Hepatic stellate cell (primary cell): Measurements from ENCODE around the gene HPS4.
"Not testable (repeated sequence)": the region's sequence is repeated elsewhere in the genome, so short reads cannot be mapped to it uniquely, and the experiment has no call there.

Source experiments
- DNase-seq: peaks from one replicate; pipeline ENCODE4 v3.0.0; 2011; ENCODE audit warnings: low spot score

Gene HPS4

DNA sequence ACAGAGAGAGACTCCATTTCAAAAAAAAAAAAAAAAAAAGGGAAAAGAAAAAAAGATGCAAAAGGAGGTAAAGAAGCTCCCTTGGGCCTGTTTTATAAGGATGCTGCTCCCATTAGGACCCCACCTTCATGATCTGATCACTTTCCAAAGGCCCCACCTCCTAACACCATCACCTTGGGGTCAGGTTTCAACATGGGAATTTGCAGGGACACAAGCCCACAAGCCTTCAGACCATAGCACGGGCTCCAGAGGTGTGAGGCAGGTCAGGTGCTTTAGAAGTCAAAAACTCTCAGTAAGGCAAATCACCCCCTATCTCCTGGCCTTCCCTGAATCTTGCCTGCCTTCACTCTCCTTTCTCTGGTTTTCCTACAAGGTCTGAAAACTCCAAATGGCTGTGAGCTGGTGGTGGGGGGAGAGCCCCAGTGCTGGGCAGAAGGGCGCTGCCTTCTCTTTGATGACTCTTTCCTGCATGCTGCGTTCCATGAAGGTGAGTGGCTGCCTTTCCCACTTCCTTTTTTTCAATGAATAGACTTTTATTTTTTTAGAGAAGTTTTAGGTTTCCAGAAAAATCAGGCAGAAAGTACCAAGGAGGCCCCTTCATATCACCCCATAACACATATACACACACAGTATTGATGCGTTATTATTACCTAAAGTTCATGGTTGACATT lies 41.4 kb downstream of the HPS4 start:
- no peak for DNase-seq

DNA sequence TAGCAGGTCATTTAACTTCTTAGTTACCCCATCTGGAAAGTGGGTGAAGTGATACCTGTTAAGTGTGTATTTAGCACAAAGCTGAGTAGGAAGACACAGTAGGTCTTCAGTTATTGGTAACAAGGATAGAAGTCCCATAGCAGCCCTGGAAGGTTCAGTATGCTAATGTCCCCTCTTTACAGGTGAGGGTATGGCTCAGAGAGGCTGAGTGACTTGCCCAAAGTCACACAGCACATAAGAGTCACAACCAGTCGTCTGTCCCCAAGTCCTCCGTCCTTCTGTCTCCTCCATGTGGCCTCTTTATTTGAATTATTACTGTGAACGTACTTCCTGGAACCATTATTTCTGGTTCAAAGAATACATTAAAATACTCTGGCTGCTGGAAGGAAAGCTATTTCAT lies 44.0 kb downstream of the HPS4 start:
- no peak for DNase-seq

DNA sequence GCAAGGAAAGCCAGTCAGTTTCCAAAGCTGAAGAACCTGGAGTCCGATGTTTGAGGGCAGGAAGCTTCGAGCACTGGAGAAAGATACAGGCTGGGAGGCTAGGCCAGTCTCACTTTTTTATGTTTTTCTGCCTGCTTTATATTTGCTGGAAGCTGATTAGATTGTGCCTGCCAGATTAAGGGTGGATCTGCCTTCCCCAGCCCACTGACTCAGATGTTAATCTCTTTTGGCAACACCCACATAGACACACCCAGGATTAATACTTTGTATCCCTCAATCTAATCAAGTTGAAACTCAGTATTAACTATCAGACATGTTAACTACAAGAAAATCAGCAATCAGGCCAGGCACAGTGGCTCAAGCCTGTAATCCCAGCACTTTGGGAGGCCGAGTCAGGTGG lies 44.8 kb downstream of the HPS4 start:
- not testable (repeated sequence) for DNase-seq

DNA sequence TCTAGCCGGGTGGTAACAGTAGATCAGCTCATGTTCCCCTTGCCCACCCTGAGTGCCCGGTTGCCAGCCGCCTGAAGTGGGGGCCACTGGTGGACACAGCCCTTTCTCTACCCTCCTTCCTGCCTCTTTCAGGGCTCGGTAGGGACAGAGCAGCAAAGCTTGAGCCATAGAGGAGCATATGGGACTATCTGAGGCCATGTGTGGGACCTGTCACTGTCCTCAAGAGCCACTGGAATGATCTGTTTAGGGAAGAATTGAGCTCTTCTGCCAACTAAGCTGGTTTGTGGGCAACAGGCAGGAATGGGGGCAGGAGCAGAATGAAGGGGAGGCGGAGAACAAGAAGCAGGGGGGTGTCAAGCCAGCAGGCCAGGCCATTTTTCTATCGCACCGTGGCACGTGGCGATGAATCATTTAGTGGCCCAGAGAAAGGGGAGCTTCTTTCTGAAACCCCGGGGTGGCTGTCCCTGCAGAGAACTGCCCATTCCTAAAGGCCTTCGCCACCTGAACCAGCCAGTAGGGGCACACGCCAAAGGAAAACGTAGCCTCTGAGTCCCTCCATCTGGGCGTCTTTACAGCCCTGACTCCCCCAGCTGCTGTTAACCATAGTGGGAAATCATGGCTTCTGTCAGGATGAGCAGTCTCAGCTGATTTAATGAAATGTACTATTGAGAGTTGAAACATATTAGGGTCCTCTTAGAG lies 45.7 kb downstream of the HPS4 start:
- DNase-seq, result no peak

DNA sequence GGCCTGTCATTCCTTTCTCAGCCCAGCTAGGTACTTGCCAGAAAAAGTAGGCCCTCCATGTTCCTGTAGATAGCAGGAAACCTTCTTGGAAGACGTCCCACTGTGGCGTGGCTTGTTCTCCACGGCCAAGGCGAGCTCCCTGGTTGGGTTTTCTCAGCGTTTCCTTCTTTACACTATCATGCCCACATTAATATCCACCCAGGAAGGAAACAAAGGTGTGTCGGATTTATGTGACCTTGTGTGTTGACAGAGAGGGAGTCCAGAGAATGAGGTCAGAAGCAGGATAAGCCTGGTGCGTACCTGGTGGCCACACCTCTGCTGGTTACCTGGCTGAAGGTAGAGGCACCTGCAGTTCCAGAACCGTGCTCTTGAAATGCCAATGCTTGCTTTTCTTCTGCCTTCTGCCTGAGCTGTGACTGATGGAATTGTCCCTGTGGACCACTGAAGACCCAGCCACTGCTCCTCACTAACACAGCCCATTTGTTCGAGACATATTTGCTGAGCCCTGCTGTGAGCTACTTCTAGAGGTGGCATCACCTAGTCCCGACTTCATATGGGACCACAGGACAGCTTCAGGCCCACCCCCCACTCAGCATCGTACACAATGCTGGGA lies 46.6 kb downstream of the HPS4 start:
- DNase-seq, result no peak

DNA sequence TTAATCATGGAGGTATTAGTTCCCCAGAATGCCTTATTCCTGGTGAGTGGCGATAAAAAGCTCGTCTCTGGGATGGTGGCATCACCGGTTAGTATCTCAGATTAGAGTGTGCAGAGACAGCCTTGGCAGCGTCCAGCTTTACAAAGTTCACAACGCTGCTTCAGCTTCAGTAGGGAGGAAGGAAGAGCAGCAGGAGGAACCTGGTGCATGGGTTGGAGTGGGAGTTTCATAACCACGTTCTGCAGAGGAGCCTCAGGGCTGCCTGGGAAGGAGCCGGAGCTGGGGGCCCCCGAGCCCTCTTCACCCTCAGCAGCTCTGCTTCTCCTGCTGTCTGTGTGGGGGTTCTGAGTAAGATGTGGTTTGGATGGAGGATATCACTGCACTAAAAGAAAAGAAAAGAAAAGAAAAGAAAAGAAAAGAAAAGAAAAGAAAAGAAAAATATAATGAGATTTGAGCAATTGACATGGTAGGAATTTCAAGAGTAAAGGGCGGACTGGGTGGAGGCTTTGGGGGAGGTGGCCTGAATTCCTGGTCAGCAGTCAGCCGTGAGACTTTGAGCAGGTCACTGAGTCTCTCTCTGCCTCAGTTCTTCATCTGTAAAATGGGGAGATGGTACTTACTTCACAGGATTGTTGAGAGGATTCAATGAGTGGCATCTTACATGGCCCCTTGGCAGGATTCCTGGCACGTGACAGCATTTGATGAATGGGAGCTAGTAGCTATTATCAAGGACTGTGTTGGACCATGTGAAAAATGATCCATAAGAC lies 48.1 kb downstream of the HPS4 start:
- no peak for DNase-seq

DNA sequence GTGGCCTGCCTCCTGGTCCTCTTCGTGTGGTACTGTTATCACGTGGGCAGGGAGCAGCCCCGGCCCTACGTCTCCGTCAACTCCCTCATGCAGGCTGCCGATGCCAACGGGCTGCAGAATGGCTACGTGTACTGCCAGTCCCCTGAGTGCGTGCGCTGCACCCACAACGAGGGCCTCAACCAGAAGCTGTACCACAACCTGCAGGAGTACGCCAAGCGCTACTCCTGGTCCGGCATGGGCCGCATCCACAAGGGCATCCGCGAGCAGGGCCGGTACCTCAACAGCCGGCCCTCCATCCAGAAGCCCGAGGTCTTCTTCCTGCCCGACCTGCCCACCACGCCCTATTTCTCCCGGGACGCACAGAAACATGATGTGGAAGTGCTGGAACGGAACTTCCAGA lies 49.8 kb downstream of the HPS4 start:
- DNase-seq, result no peak

DNA sequence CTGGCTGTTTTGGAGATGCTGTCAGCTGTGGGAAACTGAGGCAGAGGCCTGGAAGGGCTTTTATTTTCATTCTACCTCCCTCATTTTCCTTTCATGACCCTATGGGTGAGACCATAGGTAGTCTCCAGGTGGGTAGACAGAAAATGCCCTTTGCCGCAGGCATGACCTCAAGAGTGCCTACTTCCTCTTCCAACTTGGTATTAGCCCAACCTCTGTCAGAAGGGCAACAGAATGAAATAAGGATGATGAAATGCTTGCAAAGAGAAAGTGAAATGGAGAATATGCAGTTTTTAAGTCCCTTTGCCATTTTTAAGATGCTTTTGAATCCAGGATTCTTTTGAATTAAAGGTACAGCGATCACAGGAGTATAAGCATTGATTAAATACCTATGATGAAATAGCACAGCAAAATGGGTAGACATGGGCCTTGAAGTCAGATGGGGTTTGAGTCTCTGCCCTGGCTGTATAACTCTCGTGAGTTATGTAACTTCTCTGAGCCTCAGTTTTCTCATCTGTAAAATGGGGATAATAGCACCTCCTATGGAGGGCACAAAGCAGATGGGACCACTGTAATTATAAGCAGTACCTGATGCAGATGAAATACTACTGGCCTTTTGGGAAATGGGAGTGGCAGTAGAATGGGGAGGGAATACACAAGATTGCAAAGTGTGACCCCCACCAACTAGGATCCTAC lies 50.8 kb downstream of the HPS4 start:
- DNase-seq, result no peak

DNA sequence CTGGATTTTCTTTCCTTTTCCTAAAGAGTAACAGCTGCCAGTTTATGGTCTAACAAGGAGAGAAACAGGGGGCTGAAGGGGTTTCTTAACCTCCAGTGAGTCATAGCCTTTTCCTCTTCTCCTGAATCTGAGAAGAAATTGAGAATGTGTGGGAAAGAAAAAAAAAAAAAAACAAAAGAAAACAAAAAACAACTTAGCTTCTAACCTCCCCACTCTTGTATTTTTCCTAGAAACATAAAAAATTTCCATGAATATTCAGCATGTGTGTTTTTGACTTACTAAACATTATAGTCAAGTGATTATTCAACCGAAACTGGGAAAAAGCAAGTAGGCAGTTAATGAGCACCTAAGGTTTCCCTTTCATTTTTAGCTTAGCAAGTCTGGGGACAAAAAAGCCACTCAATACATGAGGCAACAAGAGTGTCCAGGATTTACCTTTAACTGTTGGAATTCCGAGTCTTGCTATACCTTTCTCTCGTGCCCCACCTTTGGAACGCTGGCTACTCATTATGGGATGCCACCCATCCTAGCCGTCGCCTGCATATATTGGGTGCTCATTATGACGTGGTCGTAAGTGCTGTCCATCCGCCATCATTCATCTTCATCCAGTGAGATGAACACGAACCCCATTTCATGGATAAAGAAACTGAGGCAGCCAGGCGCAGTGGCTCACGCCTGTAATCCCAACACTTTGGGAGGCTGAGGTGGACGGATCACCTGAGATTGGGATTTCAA lies 52.2 kb downstream of the HPS4 start:
- no peak for DNase-seq

DNA sequence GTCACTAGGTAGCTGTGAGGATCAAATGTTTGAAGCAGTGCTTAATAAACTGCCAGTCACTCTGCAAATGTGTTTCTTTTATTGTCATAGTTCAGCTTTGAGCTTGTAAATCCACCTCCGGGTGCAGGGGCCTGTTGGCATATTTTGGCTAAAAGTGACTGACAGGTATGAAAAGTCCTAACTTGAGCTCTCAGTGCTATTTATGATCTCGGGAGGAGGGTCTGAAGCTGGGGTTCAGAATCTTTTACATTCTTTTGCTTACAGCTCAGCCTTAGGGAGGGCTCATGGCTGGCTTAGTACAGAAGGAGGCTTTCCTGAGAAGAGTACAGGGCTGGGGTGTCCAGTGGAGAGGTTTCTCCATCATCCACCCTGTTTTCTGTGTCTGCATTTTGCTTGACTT lies 53.0 kb downstream of the HPS4 start:
- no peak for DNase-seq

DNA sequence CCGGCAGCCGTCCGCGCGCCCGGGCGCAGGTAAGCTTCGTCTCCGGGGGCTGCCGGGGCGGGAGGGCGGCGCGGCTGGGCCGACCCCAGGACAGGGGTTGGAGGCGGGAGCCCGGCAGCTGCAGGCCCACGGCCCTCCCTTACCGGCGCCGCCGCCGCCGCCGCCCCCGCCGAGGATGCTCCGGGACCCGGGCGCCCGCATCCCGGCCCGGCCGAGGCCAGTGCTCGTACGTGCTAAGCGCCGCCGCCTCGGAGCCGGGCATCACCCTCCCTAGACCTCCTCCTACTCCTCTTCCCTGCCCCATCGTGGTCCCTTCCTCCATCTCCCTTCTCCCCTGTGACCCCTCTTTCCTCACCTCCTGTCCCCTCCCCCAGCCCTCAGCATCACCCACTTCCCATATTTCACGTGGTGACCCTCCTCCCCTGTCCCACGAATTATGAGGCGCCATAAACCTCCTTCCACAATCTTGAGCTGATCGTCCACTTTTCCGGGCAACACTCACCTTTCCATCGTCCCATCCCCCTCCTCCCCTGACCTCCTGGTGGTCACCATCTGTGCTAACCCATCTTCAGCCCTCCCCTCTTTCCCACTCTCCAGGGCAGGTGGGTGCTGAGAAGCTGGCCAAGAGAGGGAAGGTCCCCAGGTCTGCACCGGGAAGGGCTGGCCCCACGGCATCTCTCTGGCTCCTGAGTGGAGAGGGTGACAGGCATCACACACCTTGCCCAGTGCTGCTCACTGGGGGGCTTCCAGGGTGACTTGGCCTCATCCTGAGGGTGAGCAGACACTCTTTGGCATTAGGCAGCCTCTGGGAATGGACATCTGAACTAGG lies 53.9 kb downstream of the HPS4 start:
- DNase-seq, result no peak

DNA sequence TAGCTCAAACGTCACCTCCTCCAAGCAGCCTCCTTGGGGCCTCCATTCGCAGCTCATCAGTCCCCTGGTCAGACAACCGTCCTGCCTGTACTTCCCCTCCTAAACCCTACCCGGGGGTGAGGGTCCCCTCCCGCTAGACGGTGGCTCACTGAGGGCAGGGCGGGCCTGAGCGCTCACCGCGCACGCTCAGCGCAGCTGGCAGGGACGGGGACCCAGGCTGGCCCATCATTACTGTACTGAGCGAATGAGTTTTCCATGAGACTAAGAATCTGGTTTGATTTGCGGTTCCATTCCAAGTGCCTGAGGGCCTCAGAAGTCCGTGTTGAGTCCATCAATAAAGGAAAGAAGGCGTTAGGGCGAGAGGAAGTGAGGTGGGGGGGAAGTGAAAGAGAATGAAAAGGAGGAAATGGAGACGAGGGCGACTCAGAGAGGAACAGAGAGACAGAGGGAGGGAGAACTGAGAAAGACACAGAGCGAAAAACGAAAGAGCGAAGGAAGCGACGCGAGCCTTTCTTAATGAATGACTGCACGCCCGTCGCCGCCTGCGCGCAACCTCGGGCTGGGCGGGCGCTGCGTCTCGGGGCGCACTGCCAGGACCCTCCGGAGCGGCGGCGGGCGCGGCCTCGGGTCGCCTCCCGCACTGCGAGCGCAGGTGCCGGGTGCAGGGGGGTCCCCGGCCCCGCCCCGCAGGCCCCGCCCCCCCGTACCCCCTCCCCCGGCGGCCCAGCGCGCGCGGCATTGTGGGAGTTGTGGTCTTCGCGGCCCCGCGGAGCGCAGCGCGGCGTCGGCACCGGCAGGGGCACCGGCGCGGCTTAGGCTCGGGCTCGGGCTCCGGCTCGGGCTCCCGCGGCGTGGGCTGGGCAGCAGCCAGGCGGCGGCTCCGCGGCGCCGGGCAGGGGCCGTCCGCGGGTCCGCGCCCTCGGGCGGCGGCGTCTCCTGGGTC lies 54.8 kb downstream of the HPS4 start, which contains the start of gene ASPHD2:
Gene ASPHD2, plus strand, starts transcription at position 746 of the 943 bp plus-strand sequence. CDS start 4,356 bp downstream, outside the sequence.
- DNase-seq, result peak; percentile 59

DNA sequence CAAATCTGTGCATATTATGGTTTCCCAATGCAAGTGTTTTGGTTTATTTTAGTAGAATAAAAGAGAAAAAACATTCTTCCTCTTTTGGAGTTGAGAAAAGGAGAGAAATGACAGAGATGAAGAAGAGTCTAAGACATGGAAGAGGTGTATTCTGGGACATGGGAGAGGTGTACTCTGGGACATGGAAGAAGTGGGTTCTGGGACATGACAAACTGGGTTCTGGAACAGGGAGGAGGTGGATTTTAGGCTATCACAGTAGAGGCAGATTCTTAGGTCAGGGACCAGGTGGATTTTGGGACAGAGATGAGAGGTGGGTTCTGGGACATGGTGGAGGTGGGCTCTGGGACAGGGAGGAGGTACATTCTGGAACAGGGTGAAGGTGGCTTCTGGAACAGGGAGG lies 56.7 kb downstream of the HPS4 start:
- no peak for DNase-seq

DNA sequence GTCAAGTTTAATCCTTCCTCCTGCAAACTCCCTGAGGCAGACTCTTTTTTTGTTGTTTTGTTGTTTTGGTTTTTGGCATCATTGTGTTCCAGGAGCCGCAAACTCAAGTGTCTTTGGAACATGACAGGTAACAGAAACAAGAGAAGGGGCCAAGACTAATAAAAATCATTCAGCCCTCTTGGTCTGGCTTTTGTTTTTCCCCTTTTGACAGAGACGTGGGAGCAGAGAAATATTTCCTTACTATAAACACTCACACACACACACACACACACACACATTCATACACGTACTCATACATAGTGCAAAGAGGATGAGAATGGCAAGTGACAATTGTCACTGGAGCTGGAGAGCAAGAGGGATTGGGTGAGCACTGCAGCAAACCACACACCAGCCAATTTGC lies 65.0 kb downstream of the HPS4 start:
- DNase-seq, result no peak

DNA sequence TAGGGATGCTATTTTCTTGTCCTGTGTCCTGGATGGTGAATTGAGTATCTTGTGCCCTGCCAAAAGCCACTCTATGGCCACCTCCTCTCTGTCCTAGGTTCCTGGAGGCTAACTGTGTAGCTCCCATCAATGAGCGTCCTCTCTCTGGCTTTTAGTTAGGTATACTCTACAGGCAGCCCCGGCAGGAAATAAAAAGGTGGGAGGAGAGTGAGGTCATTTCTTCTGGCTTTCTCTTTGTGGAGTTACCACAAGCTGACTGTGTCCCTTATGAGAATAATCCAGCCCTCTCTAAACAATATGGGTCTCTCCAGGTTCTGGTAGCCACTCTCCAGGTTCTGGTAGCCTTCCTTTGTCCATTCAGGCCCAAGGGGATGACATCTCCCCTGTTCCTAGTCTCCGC lies 66.2 kb downstream of the HPS4 start:
- DNase-seq, result no peak

DNA sequence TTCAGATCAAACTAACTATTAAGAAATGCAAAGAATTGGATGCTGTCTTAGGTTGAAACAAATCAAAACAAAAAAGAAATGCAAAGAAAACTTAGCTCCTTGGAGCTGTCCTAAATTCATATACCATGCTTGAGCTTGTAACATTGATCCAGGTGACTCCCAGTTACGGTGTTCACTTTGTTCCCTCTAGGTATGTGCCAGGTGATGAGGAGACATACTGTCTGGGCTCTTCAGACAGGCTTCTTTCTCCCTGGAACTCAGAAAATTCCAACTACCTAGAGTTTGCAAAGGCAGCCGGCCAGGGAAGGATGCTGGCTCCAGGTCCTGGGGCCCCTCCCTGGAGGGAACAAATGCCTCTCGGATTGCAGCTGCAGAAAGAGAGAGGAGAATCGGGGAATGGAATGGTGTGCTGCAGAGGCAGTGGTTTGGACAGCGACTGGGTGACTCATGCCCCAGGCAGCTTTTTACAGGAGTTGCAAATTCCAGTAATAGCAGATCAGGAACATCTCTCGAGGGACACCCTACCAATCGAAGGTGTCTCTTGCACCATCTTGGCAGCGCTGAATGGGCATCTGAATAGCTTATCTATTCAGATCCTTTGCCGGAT lies 66.8 kb downstream of the HPS4 start:
- peak; percentile 61 for DNase-seq

DNA sequence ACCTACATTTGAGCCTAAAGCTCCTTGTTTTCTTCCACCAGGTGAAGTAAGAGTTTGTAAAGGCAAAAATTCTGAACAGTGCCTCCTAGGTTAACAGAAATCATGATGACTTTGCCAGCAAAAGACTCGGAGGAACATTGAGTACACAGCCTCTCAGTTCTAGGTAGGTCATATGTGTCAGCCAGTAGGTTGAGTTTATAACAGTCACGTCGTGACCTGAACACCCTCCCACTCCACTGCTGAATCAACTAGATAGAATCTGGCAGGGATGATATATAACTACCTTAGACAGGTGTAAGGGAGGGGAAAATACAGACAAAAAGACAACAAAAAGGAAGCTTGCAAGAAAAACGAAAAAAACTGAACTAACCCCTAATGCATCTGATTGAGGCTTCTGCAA lies 67.3 kb downstream of the HPS4 start:
- DNase-seq, result no peak

DNA sequence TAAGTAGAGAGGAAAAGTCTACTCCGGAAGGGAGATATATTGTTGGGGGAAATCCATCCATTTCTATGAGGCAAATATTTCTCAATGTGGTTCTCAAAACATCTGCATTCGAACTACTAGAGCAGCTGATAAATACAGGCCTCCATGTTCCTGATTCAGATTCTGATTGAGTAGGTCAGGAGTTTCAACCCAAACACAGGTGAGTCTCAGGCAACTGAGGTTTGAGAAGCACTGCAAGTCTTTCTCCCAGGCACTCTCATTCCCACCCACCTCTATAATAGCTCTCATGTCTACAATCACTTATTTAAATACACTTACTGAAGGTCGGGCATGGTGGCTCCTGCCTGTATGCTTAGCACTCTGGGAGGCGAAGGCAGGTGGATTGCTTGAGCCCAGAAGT lies 69.2 kb downstream of the HPS4 start:
- DNase-seq, result no peak

DNA sequence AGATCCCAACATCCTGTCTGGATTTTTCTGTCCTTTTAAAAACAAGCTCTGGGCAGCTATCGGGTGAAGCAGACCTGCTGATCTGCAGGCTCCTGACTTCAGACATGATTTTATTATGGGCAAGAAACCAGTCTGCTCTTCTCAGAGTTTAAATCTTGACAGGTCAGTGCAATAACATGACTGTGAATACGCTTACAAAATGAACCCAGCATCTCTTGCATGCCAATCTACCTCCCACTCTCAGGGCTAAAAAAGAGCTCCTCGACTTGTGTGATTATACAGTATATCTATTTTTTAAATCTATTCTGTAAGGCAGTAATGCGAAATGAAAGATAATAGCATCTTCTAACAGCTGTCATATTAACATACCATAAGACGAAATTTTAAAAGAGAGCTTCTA lies 73.2 kb downstream of the HPS4 start:
- DNase-seq, result no peak
